Upper lobe of left lung (tissue), 6 donors: ENCODE results near the gene GRXCR1. TPM values are rescaled to one million over a fixed set of nuclear protein-coding genes. Genes with fewer than 3 reads are reported as not detected.

Experiments used
- ATAC-seq, 2 donors: fragments of 200-7000 bp; cut with Tn5 transposase; one replicate each; pipeline ENCODE4 v1.9.1; 2022; ENCODE audit warnings: mild to moderate bottlenecking in 2 of 2, moderate library complexity in 2 of 2; ENCODE audit not compliant: low FRiP score in 2 of 2
- DNase-seq, 2 donors: peaks; one replicate each; pipeline ENCODE4 v3.0.0-alpha.2; 2019 to 2020
- H3K27ac ChIP-seq, 4 donors: fragments of 200-600 bp; sonication (generic); one replicate each; pipeline ENCODE4 v1.5.1; 2016 to 2019
- H3K27me3 ChIP-seq, 4 donors: fragments of 200-600 bp; sonication (generic); one replicate each; pipeline ENCODE4 v1.5.1; 2017 to 2019
- H3K36me3 ChIP-seq, 4 donors: fragments of 200-600 bp; sonication (generic); one replicate each; pipeline ENCODE4 v1.5.1; 2016 to 2019
- H3K4me1 ChIP-seq, 4 donors: fragments of 200-600 bp; sonication (generic); one replicate each; pipeline ENCODE4 v1.5.1; 2018 to 2019
- H3K4me3 ChIP-seq, 4 donors: fragments of 200-600 bp; sonication (generic); one replicate each; pipeline ENCODE4 v1.5.1; 2017 to 2019; ENCODE audit warnings: mild to moderate bottlenecking in 2 of 4, moderate library complexity in 1 of 4
- H3K9me3 ChIP-seq, 4 donors: fragments of 200-600 bp; sonication (generic); one replicate each; pipeline ENCODE4 v1.5.1; 2018 to 2019
- EP300 ChIP-seq, 4 donors: sonication (generic); formaldehyde crosslinking; IDR thresholded peaks; one replicate each; pipeline ENCODE4 v1.5.1; 2017; ENCODE audit warnings: antibody characterized with exemption in 4 of 4, control low read depth in 2 of 4
- POLR2A ChIP-seq, 4 donors: fragments of 450-650 bp; IDR thresholded peaks; one replicate each; pipeline ENCODE4 v1.5.1; 2016 to 2017; ENCODE audit warnings: antibody characterized with exemption in 4 of 4, mild to moderate bottlenecking in 2 of 4
- POLR2AphosphoS5 ChIP-seq, 2 donors: sonication (generic); formaldehyde crosslinking; IDR thresholded peaks; one replicate each; pipeline ENCODE4 v1.5.1; 2017; ENCODE audit warnings: antibody characterized with exemption in 2 of 2
- WGBS, 2 donors: methylation state at CpG; one replicate each; pipeline ENCODE4 v1.1.5; 2017 to 2018; 5-methylcytosine and 5-hydroxymethylcytosine counted together
- total RNA-seq, 6 donors: library from RNA; depleted of rRNA in 4 of 6; stranded (reverse); fragments of >200 nt in 4 of 6; gene quantifications; one replicate each; pipeline versions ENCODE4 v1.1.0 to v1.2.1, GENCODE V29; 2016 to 2021
- TF ChIP-seq, protein P1 (sequence below), 6 experiments: fragments of 450-650 bp in 4 of 6; fragments of 200-600 bp in 2 of 6; sonication (generic) in 2 of 6; IDR thresholded peaks; one replicate each; pipeline ENCODE4 v1.5.1; 2016 to 2019; ENCODE audit warnings: antibody characterized with exemption in 6 of 6
- donor health status: DM: no; HTN: no; CAD: no; lungs with moderate emphysema.
- donor health status: DM: no; HTN: yes; CAD: no; lungs with severe emphysema.

The GRXCR1 gene
- not detected for total RNA-seq

DNA sequence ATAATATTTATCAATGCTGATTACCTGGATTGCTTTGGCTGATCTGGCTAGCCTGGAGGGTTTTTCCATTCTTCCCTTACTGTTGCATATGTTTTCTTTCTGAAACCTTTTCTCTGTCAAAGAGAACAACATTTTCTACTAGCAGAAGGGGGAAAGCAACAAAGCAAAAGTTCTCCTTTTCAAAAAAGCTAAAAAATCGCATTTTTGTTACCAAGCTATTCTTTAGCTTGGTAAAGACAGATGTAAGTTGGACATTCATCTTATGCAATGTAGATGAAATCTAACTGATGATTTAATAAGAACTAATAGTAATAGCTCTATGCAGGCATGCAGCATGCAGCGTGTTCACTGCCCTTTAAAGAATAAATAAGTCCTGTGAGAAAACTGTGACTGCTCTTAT lies at the start of gene GRXCR1:
Gene GRXCR1, plus strand, starts transcription at position 301 of the 400 bp plus-strand sequence. CDS start 554 bp downstream, outside the sequence.
- no peak within 1 kb of the TSS for H3K4me3 ChIP-seq
- TF ChIP-seq EP300 (IDR thresholded peaks at IDR 0.05): no peak
- no peak for TF ChIP-seq POLR2AphosphoS5 (IDR thresholded peaks at IDR 0.05)
- TF ChIP-seq POLR2A (IDR thresholded peaks at IDR 0.05): no peak
- TF ChIP-seq, protein P1, sequence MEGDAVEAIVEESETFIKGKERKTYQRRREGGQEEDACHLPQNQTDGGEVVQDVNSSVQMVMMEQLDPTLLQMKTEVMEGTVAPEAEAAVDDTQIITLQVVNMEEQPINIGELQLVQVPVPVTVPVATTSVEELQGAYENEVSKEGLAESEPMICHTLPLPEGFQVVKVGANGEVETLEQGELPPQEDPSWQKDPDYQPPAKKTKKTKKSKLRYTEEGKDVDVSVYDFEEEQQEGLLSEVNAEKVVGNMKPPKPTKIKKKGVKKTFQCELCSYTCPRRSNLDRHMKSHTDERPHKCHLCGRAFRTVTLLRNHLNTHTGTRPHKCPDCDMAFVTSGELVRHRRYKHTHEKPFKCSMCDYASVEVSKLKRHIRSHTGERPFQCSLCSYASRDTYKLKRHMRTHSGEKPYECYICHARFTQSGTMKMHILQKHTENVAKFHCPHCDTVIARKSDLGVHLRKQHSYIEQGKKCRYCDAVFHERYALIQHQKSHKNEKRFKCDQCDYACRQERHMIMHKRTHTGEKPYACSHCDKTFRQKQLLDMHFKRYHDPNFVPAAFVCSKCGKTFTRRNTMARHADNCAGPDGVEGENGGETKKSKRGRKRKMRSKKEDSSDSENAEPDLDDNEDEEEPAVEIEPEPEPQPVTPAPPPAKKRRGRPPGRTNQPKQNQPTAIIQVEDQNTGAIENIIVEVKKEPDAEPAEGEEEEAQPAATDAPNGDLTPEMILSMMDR (IDR thresholded peaks at IDR 0.05): no peak
- no peaks in the 10 kb centered on the region for H3K27me3 ChIP-seq
- WGBS, 2 donors: 84 to 86% methylated on average over 2 of the region's 2 CpGs
- H3K27ac ChIP-seq: no peak within 1 kb of the TSS
- no peaks in the 10 kb centered on the region for H3K36me3 ChIP-seq
- no peaks in the 10 kb centered on the region for H3K9me3 ChIP-seq
- DNase-seq (no peak), ATAC-seq (no peak)
- no peaks in the 10 kb centered on the region for H3K4me1 ChIP-seq

DNA sequence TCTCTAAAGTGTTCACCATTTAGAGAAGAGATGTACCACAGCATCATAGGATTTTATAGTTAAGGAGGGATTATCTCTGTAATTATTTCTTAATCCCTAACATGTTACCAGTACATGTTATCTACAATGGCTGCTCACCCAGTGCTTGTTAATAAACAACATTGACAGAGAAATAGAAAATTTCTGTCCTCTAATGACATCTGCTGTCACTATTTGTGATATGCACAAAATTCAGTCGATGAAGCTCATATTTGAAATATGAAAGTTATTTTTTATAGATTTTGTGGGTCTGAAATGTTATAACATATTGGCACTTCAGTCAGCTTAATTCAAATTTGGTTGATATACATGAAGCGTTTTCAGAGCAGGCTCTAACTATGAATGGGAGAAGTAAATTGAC lies 48.8 kb upstream of the GRXCR1 start:
- Histone ChIP-seq H3K4me3 (no peak overlapping the region), H3K9me3 (no peaks in the 10 kb centered on the region), H3K36me3 (no peaks in the 10 kb centered on the region), H3K27ac (no peak overlapping the region), H3K27me3 (no peaks in the 10 kb centered on the region), H3K4me1 (no peaks in the 10 kb centered on the region)
- WGBS, 2 donors: 75 to 81% methylated on average over 2 of the region's 2 CpGs
- TF ChIP-seq, protein P1 (IDR thresholded peaks at IDR 0.05): no peak
- no peak for TF ChIP-seq EP300 (IDR thresholded peaks at IDR 0.05)
- TF ChIP-seq POLR2A (IDR thresholded peaks at IDR 0.05): no peak
- no peak for TF ChIP-seq POLR2AphosphoS5 (IDR thresholded peaks at IDR 0.05)
- ATAC-seq (no peak), DNase-seq (no peak)

DNA sequence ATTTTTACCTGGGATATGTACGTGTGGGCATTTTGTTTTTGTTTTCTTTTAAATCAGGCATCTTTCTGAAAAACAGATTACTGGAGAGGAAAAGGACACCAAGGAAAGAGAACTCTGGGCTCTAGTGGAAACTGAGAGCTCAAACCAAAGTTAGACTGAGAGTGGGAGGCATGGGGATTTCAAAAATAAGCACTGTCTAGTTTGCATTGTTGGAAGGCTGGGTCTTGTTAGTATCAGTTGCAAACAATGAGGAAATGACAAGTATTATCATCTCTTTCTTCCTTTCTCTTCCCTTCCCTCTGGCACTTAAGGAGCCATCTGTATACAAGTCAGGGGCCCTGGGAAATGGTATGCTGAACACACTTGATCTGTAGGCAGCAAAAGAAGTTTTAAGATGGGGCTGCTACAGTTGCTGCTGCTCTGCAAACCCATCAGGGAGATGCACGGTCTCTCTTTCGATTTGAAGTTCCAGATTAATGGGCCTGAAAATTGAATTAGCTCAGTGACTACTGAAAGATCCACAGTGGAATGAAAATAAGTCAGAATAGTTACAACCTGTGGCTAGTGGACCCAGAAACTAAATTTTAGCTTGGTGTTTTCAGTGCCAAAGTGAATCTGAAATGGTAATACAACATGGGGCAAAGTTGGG lies 48.0 kb upstream of the GRXCR1 start:
- WGBS, 2 donors: 85 to 87% methylated on average over 3 of the region's 3 CpGs
- H3K36me3 ChIP-seq: no peaks in the 10 kb centered on the region
- ATAC-seq (no peak), DNase-seq (no peak)
- TF ChIP-seq, protein P1 (IDR thresholded peaks at IDR 0.05): no peak
- TF ChIP-seq POLR2A (IDR thresholded peaks at IDR 0.05) (no peak), EP300 (IDR thresholded peaks at IDR 0.05) (no peak), POLR2AphosphoS5 (IDR thresholded peaks at IDR 0.05) (no peak)
- H3K4me3 ChIP-seq: no peak overlapping the region
- no peaks in the 10 kb centered on the region for H3K4me1 ChIP-seq
- no peak overlapping the region for H3K27ac ChIP-seq
- H3K27me3 ChIP-seq: no peaks in the 10 kb centered on the region
- H3K9me3 ChIP-seq: no peaks in the 10 kb centered on the region

DNA sequence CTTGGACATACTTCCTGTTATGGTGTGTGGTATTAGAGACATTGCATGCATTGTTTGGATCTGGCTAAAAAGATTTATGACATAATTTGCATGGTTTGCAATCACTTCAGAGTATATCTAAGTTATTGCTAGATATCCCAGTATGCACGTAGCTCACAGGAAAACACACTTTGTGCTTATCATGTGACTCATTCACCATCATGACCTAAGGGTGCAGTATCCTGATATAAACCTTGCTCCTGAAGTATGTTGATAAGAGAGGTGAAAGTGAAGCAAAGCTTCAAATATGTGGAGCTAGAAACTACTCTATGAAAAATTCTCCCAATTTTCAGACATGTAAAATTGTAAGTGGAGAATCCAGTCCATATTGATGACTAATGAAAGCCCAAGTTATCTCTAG lies 46.9 kb upstream of the GRXCR1 start:
- H3K4me1 ChIP-seq: no peaks in the 10 kb centered on the region
- H3K9me3 ChIP-seq: peaks cover 0 to 9% (median 2%) of the 10 kb centered on the region in 4 donors
- DNase-seq: no peak
- TF ChIP-seq POLR2A (IDR thresholded peaks at IDR 0.05): no peak
- no peak for TF ChIP-seq POLR2AphosphoS5 (IDR thresholded peaks at IDR 0.05)
- TF ChIP-seq EP300 (IDR thresholded peaks at IDR 0.05): no peak
- TF ChIP-seq, protein P1 (IDR thresholded peaks at IDR 0.05): no peak
- H3K4me3 ChIP-seq: no peak overlapping the region
- no peak for ATAC-seq
- no peak overlapping the region for H3K27ac ChIP-seq
- 12 to 30% methylated on average over 1 of the region's 1 CpG for WGBS, 2 donors
- no peaks in the 10 kb centered on the region for H3K36me3 ChIP-seq
- H3K27me3 ChIP-seq: no peaks in the 10 kb centered on the region

DNA sequence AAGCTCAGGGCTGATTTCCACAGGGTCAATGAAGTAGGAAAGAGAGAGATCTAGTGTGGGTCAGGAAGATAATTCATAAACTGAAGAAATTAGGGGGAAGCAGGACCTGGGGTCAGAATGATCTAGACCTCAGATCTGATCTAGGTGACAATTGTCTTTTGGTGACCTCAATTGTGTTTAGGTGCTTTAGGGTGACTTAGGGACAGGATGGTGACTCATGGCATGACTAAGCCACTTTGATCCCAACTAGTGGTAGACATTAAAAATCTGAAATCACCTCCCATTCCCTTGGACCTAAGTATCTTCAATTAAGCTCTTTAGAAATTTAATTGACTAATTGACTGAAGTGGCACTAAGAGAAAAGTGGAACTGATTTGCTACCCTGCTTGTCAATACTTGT lies 36.7 kb upstream of the GRXCR1 start:
- TF ChIP-seq POLR2AphosphoS5 (IDR thresholded peaks at IDR 0.05): no peak
- no peak for TF ChIP-seq POLR2A (IDR thresholded peaks at IDR 0.05)
- Histone ChIP-seq H3K36me3 (no peaks in the 10 kb centered on the region), H3K27ac (no peak overlapping the region), H3K4me1 (no peaks in the 10 kb centered on the region), H3K9me3 (peaks cover 0 to 1% (median 0%) of the 10 kb centered on the region in 4 donors), H3K4me3 (no peak overlapping the region), H3K27me3 (no peaks in the 10 kb centered on the region)
- no peak for ATAC-seq
- DNase-seq: no peak
